DND-41 (cell line): ENCODE results near the gene CMC4.

Experiments
- ATAC-seq: fragments of 200-7000 bp; cut with Tn5 transposase; 3 replicates; pipeline ENCODE4 v1.9.1; 2021; ENCODE audit warnings: low read depth; ENCODE audit not compliant: insufficient read depth
- DNase-seq: peaks from one replicate; pipeline ENCODE4 v3.0.0-alpha.2; 2020
- H2AFZ ChIP-seq: 2 replicates; pipeline ENCODE4 v1.6.0; 2012; ENCODE audit warnings: low read depth, low read length
- H3K27ac ChIP-seq: 2 replicates; pipeline ENCODE4 v1.5.1; 2012; ENCODE audit warnings: low read length, inconsistent platforms
- H3K27me3 ChIP-seq: fragments of 200-600 bp; sonication (generic); 2 replicates; pipeline ENCODE4 v1.6.0; 2012; ENCODE audit warnings: low read length, mild to moderate bottlenecking, inconsistent platforms; ENCODE audit not compliant: insufficient read depth, poor library complexity
- H3K36me3 ChIP-seq: 2 replicates; pipeline ENCODE4 v1.5.1; 2012; ENCODE audit warnings: low read length, inconsistent platforms; ENCODE audit not compliant: insufficient read depth
- H3K4me1 ChIP-seq: 2 replicates; pipeline ENCODE4 v1.5.1; 2012; ENCODE audit warnings: mild to moderate bottlenecking, low read length; ENCODE audit not compliant: insufficient read depth
- H3K4me2 ChIP-seq: 2 replicates; pipeline ENCODE4 v1.6.0; 2012; ENCODE audit warnings: mild to moderate bottlenecking, moderate library complexity, low read length, inconsistent platforms; ENCODE audit not compliant: insufficient read depth
- H3K4me3 ChIP-seq, 2 experiments: fragments of 200-600 bp in 1 of 2; shearing (Covaris generic) in 1 of 2; 2 replicates each; pipeline ENCODE4 v1.5.1; 2012 to 2016; ENCODE audit warnings: inconsistent platforms in 2 of 2, low read length in 2 of 2, mild to moderate bottlenecking in 2 of 2, low read depth in 1 of 2, moderate library complexity in 1 of 2
- H3K79me2 ChIP-seq: 2 replicates; pipeline ENCODE4 v1.6.0; 2012; ENCODE audit warnings: low read length, inconsistent platforms; ENCODE audit not compliant: insufficient read depth
- H3K9ac ChIP-seq: 2 replicates; pipeline ENCODE4 v1.6.0; 2012; ENCODE audit warnings: low read depth, mild to moderate bottlenecking, inconsistent platforms, low read length, moderate library complexity
- H3K9me3 ChIP-seq: 2 replicates; pipeline ENCODE4 v1.5.1; 2012; ENCODE audit warnings: low read length, moderate library complexity, mild to moderate bottlenecking, inconsistent platforms; ENCODE audit not compliant: insufficient read depth, severe bottlenecking
- H4K20me1 ChIP-seq: 2 replicates; pipeline ENCODE4 v1.6.0; 2012; ENCODE audit warnings: low read length; ENCODE audit not compliant: insufficient read depth
- EZH2 ChIP-seq: IDR thresholded peaks from 3 replicates; pipeline ENCODE4 v1.6.1; 2012; ENCODE audit warnings: borderline replicate concordance, low read depth, mild to moderate bottlenecking, moderate library complexity, low read length, inconsistent platforms; ENCODE audit not compliant: severe bottlenecking
- TF ChIP-seq, protein P1 (sequence below): IDR thresholded peaks from 2 replicates; pipeline ENCODE4 v1.5.1; 2012; ENCODE audit warnings: borderline replicate concordance, low read length, moderate library complexity, mild to moderate bottlenecking; ENCODE audit not compliant: poor library complexity, severe bottlenecking; ENCODE audit errors: extremely low read depth

The CMC4 gene

DNA sequence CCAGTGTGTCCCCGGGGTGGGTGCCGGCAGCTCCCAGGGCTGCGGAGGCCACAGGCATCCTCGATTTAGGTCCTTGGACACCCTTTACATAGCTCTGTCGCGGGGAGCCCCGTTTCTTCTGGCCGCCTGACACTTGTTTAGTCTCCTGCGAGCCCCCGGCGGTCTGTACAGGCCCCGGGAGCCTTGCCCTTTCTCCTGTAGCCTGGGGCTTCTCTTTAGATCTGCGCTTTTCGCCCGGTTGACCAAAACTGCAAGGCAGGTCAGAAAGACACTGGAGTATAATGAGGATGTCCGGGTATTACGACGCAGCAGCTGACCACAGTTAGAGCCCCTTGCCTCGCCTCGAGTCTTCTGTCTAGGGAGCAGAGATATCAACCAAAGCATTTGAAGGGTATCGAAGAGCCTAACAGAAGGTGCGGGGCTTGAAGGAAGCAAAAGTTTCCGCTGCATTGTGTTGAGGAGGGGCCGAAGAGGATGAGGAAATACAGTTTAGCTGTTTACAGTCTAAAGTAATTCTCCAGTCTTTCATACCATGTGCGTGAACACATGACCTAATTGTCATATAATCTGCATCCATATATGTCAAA is 851 bp upstream of the CMC4 start:
- Histone ChIP-seq H3K9me3 (no peaks in the 10 kb centered on the region), H3K9ac (peak overlapping the region; percentile 69), H3K4me3 (peak overlapping the region; percentile 63 to 83; a peak in 3 of 4 replicates), H4K20me1 (no peaks in the 10 kb centered on the region), H3K36me3 (peaks cover 30% of the 10 kb centered on the region), H3K4me1 (peaks cover 54% of the 10 kb centered on the region), H3K27ac (peak overlapping the region; percentile 94), H3K79me2 (peaks cover 55% of the 10 kb centered on the region), H3K27me3 (no peaks in the 10 kb centered on the region), H3K4me2 (peak overlapping the region; percentile 79), H2AFZ (peak overlapping the region; percentile 67)
- TF ChIP-seq EZH2, result no peak
- TF ChIP-seq, protein P1, sequence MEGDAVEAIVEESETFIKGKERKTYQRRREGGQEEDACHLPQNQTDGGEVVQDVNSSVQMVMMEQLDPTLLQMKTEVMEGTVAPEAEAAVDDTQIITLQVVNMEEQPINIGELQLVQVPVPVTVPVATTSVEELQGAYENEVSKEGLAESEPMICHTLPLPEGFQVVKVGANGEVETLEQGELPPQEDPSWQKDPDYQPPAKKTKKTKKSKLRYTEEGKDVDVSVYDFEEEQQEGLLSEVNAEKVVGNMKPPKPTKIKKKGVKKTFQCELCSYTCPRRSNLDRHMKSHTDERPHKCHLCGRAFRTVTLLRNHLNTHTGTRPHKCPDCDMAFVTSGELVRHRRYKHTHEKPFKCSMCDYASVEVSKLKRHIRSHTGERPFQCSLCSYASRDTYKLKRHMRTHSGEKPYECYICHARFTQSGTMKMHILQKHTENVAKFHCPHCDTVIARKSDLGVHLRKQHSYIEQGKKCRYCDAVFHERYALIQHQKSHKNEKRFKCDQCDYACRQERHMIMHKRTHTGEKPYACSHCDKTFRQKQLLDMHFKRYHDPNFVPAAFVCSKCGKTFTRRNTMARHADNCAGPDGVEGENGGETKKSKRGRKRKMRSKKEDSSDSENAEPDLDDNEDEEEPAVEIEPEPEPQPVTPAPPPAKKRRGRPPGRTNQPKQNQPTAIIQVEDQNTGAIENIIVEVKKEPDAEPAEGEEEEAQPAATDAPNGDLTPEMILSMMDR, result no peak
- peak; percentile 20; the same call in 1 of the 3 replicates for ATAC-seq
- peak; percentile 13 for DNase-seq

DNA sequence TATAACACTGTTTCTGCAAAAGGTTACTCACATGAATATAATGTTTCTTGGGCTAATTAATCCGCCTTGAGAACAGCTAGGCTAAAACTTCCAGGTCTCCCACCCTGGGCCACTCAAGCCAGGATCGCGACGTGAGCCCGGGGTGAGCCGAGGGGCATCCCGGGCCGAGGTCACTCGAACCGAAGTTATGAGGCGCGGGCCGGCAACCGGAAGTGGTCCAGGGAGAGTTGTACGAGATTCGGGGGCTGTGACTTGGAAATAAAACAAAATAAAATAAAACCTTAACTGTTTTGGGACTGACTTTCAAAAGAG is 317 bp downstream of the CMC4 start:
- H3K27me3 ChIP-seq, result no peaks in the 10 kb centered on the region
- DNase-seq (no peak), ATAC-seq (0 out of 3 replicates have a peak, but pooled peaks have one; percentile 6)
- peaks cover 25% of the 10 kb centered on the region for H3K36me3 ChIP-seq
- peaks cover 54% of the 10 kb centered on the region for H3K4me1 ChIP-seq
- peak overlapping the region; percentile 78 for H2AFZ ChIP-seq
- H3K9me3 ChIP-seq, result no peaks in the 10 kb centered on the region
- H3K79me2 ChIP-seq, result peaks cover 55% of the 10 kb centered on the region
- peak overlapping the region; percentile 94 for H3K4me2 ChIP-seq
- H3K9ac ChIP-seq, result peak overlapping the region; percentile 69
- no peaks in the 10 kb centered on the region for H4K20me1 ChIP-seq
- no peak for TF ChIP-seq EZH2
- TF ChIP-seq, protein P1, result no peak
- H3K4me3 ChIP-seq, result peak overlapping the region; percentile 78 to 81; a peak in 3 of 4 replicates
- peak overlapping the region; percentile 74 for H3K27ac ChIP-seq

GRCh38 chrX:155070038-155070437 is 898 bp downstream of the CMC4 start:
- peaks cover 54% of the 10 kb centered on the region for H3K4me1 ChIP-seq
- H4K20me1 ChIP-seq, result no peaks in the 10 kb centered on the region
- H3K36me3 ChIP-seq, result peaks cover 19% of the 10 kb centered on the region
- peak overlapping the region; percentile 69 for H3K9ac ChIP-seq
- H3K27ac ChIP-seq, result no peak overlapping the region; the same call in 1 of the 2 replicates
- peak overlapping the region; percentile 78 for H2AFZ ChIP-seq
- H3K4me2 ChIP-seq, result peak overlapping the region; percentile 94
- peaks cover 53% of the 10 kb centered on the region for H3K79me2 ChIP-seq
- H3K27me3 ChIP-seq, result no peaks in the 10 kb centered on the region
- TF ChIP-seq EZH2, result no peak
- TF ChIP-seq, protein P1, result no peak
- ATAC-seq (no peak), DNase-seq (peak; percentile 6)
- peak overlapping the region; percentile 78 to 81; a peak in 3 of 4 replicates for H3K4me3 ChIP-seq
- H3K9me3 ChIP-seq, result no peaks in the 10 kb centered on the region
